HEK293 (cell line): ENCODE results near the gene CD2BP2.
A peak's percentile ranks its signal among the peaks of the same experiment; 100 is the strongest.

Experiments
- CTCF ChIA-PET: fragments of 350-600 bp; formaldehyde crosslinking; extraction: SDS; loops from one replicate; lab custom pipeline; 2021; ENCODE audit warnings: antibody characterized with exemption; lab: Yijun Ruan, JAX
- POLR2A ChIA-PET: fragments of 300-600 bp; formaldehyde crosslinking; extraction: SDS; loops from one replicate; lab custom pipeline; 2020; ENCODE audit warnings: antibody characterized with exemption, inconsistent platforms; lab: Yijun Ruan, JAX
- H3K27ac ChIP-seq: fragments of 200-500 bp; sonication (Bioruptor generic); 2 replicates; pipeline ENCODE4 v1.5.1; 2014; ENCODE audit warnings: low read depth, low read length, control low read depth, inconsistent platforms; ENCODE audit errors: extremely low read depth
- H3K36me3 ChIP-seq, 2 experiments: fragments of 200-500 bp in 1 of 2; sonication (Bioruptor generic) in 1 of 2; 1 replicate in 1 of 2; 2 replicates in 1 of 2; pipeline ENCODE4 v1.5.1; 2014 to 2017; ENCODE audit warnings: inconsistent platforms in 2 of 2, low read length in 2 of 2; ENCODE audit not compliant: control insufficient read depth in 2 of 2, insufficient read depth in 1 of 2
- H3K4me1 ChIP-seq: fragments of 200-500 bp; sonication (Bioruptor generic); 2 replicates; pipeline ENCODE4 v1.5.1; 2014; ENCODE audit warnings: mild to moderate bottlenecking, low read length, inconsistent platforms; ENCODE audit not compliant: control insufficient read depth, insufficient read depth
- H3K4me3 ChIP-seq: 2 replicates; pipeline ENCODE4 v1.5.1; 2011; ENCODE audit warnings: low read depth, mild to moderate bottlenecking, control low read depth, low read length, moderate library complexity
- H3K9me3 ChIP-seq: fragments of 200-500 bp; sonication (Bioruptor generic); 2 replicates; pipeline ENCODE4 v1.5.1; 2014; ENCODE audit warnings: low read depth, low read length, inconsistent platforms; ENCODE audit not compliant: control insufficient read depth, insufficient read depth
- GLI2 ChIP-seq: fragments of 450-650 bp; formaldehyde crosslinking; IDR thresholded peaks from 2 replicates; pipeline ENCODE4; 2017; ENCODE audit warnings: missing biosample characterization, missing genetic modification characterization, low read depth, borderline replicate concordance
- KLF10 ChIP-seq: fragments of 450-650 bp; IDR thresholded peaks from 2 replicates; pipeline ENCODE4 v1.5.1; 2018; ENCODE audit warnings: missing biosample characterization, mild to moderate bottlenecking, missing genetic modification characterization
- ZBTB20 ChIP-seq: fragments of 450-650 bp; formaldehyde crosslinking; IDR thresholded peaks from 2 replicates; pipeline ENCODE4 v1.5.1; 2016; ENCODE audit warnings: missing biosample characterization, missing genetic modification characterization
- ZBTB21 ChIP-seq: fragments of 450-650 bp; formaldehyde crosslinking; IDR thresholded peaks from 2 replicates; pipeline ENCODE4 v1.5.1; 2017; ENCODE audit warnings: missing biosample characterization, missing genetic modification characterization
- ZEB2 ChIP-seq: fragments of 450-650 bp; formaldehyde crosslinking; IDR thresholded peaks from 2 replicates; pipeline ENCODE4 v1.5.1; 2016; ENCODE audit warnings: missing biosample characterization, missing genetic modification characterization
- ZFHX2 ChIP-seq: fragments of 450-650 bp; formaldehyde crosslinking; conservative IDR thresholded peaks from 2 replicates; pipeline ENCODE4 v1.5.1; 2016; ENCODE audit warnings: missing biosample characterization, missing genetic modification characterization
- ZNF239 ChIP-seq: fragments of 450-650 bp; formaldehyde crosslinking; IDR thresholded peaks from 2 replicates; pipeline ENCODE4 v1.5.1; 2016; ENCODE audit warnings: missing biosample characterization, missing genetic modification characterization
- ZNF335 ChIP-seq: fragments of 450-650 bp; formaldehyde crosslinking; conservative IDR thresholded peaks from 2 replicates; pipeline ENCODE4 v1.5.1; 2016; ENCODE audit warnings: missing biosample characterization, missing genetic modification characterization
- ZNF473 ChIP-seq: fragments of 450-650 bp; formaldehyde crosslinking; IDR thresholded peaks from 2 replicates; pipeline ENCODE4 v1.5.1; 2017; ENCODE audit warnings: missing biosample characterization, missing genetic modification characterization
- ZNF548 ChIP-seq: fragments of 450-650 bp; formaldehyde crosslinking; IDR thresholded peaks from 2 replicates; pipeline ENCODE4 v1.5.1; 2016; ENCODE audit warnings: missing biosample characterization, missing genetic modification characterization
- ZNF585B ChIP-seq: fragments of 450-650 bp; formaldehyde crosslinking; IDR thresholded peaks from 2 replicates; pipeline ENCODE4 v1.5.1; 2016; ENCODE audit warnings: missing biosample characterization, missing genetic modification characterization
- ZNF660 ChIP-seq: fragments of 450-650 bp; IDR thresholded peaks from 2 replicates; pipeline ENCODE4 v1.5.1; 2018; ENCODE audit warnings: missing biosample characterization, mild to moderate bottlenecking, missing genetic modification characterization
- ZXDB ChIP-seq: fragments of 450-650 bp; formaldehyde crosslinking; IDR thresholded peaks from 2 replicates; pipeline ENCODE4 v1.5.1; 2016; ENCODE audit warnings: missing biosample characterization, missing genetic modification characterization
- TF ChIP-seq, protein P1 (sequence below): fragments of 450-650 bp; formaldehyde crosslinking; IDR thresholded peaks from 2 replicates; pipeline ENCODE4 v1.5.1; 2016; ENCODE audit warnings: missing biosample characterization, missing genetic modification characterization
- TF ChIP-seq, protein P2 (sequence below): fragments of 450-650 bp; formaldehyde crosslinking; IDR thresholded peaks from 2 replicates; pipeline ENCODE4 v1.5.1; 2016; ENCODE audit warnings: missing biosample characterization, missing genetic modification characterization
- TF ChIP-seq, protein P3 (sequence below): IDR thresholded peaks from 2 replicates; pipeline ENCODE4 v1.6.1; 2011; ENCODE audit warnings: mild to moderate bottlenecking, low read depth, low read length, borderline replicate concordance
- TF ChIP-seq, protein P4 (sequence below): fragments of 450-650 bp; formaldehyde crosslinking; IDR thresholded peaks from 2 replicates; pipeline ENCODE4 v1.5.1; 2016; ENCODE audit warnings: missing biosample characterization, missing genetic modification characterization
- TF ChIP-seq, protein P5 (sequence below): fragments of 450-650 bp; formaldehyde crosslinking; optimal IDR thresholded peaks from 2 replicates; pipeline ENCODE3; 2016; ENCODE audit warnings: missing biosample characterization, mild to moderate bottlenecking, missing genetic modification characterization
- TF ChIP-seq, protein P6 (sequence below): fragments of 450-650 bp; formaldehyde crosslinking; IDR thresholded peaks from 2 replicates; pipeline ENCODE4 v1.5.1; 2016; ENCODE audit warnings: missing biosample characterization, missing genetic modification characterization, low read depth
- TF ChIP-seq, protein P7 (sequence below): fragments of 450-650 bp; formaldehyde crosslinking; IDR thresholded peaks from 2 replicates; pipeline ENCODE4 v1.5.1; 2016; ENCODE audit warnings: missing biosample characterization, missing genetic modification characterization

The CD2BP2 gene

DNA sequence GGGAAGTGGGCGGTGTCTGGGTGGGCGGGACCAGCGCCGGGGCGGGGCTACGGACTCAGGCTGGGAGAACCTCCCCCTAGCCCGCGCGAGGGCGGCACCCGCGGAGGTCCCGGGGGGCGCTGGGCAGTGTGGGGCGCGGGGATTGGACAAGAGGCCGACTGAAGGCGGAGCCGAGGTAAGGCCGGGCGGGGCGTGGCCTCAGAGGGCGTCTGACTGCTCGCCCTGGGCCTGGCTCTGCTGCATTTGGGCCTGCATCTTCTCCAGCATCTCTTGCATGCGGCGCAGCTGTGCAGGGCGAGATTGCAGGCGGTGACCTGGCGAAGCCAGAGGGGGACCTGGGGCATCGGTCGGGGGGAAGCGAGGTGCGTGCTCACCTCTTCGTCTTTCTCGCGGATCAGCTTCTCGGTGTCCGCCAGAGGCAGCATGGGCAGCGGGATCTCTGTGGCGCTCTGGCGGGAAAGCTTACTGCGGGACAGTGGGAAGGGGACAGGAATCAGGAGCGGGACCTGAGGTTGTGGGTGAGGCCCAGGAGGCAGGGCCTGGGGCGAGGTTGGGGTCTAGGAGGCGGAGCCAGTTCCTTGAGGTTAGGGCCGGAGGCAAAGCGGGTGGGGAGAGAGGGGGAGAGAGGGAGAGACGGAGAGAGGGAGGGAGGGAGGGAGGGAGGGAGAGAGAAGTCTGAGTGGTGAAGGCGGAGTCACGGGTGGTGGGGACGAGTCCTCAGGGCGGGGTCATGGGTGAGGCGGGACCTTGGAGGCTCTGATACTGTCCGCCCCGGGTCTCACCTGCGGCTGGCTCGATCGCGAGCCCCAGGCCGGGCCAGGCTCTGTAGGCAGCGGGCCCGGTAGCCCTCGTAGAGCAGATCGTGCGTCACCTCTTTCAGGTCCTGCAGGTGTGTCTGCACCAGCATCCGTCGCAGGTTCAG is 23.4 kb upstream of the CD2BP2 start (continued):
- TF ChIP-seq, protein P1, sequence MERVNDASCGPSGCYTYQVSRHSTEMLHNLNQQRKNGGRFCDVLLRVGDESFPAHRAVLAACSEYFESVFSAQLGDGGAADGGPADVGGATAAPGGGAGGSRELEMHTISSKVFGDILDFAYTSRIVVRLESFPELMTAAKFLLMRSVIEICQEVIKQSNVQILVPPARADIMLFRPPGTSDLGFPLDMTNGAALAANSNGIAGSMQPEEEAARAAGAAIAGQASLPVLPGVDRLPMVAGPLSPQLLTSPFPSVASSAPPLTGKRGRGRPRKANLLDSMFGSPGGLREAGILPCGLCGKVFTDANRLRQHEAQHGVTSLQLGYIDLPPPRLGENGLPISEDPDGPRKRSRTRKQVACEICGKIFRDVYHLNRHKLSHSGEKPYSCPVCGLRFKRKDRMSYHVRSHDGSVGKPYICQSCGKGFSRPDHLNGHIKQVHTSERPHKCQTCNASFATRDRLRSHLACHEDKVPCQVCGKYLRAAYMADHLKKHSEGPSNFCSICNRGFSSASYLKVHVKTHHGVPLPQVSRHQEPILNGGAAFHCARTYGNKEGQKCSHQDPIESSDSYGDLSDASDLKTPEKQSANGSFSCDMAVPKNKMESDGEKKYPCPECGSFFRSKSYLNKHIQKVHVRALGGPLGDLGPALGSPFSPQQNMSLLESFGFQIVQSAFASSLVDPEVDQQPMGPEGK (tag by site-specific recombination), result peak; percentile 69
- TF ChIP-seq ZNF335 (tag by site-specific recombination) (peak; percentile 98), ZNF239 (tag by site-specific recombination) (peak; percentile 47; the same call in 1 of the 2 replicates), ZNF660 (tag by site-specific recombination) (peak; percentile 24; the same call in 1 of the 2 replicates), ZFHX2 (tag by site-specific recombination) (no peak), ZXDB (peak; percentile 70; the same call in 1 of the 2 replicates), ZNF548 (tag by site-specific recombination) (no peak)
- TF ChIP-seq, all 188 proteins: peak for 62

DNA sequence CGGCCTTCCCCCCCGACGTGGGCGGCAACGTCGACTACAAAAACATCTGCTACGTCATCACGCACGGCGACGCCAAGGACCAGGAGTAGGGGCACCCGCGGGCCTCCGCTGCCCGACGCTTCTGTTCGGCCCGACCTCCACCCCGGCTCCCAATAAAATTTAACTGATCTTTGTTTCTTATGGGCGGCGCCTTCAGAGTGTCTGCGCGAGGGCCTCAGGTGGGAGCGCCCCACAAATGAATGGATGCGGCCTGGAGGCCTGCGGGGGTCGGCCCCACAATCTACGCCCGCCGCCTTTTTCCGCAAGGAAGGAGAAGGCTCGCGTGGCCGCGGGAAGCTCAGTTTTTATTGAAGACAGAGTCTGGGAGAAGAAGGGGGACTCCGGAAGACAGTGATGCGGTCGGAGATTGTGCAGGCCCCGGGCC is 22.7 kb upstream of the CD2BP2 start:
- peaks cover 0 to 8% of the 10 kb centered on the region in 2 experiments; a peak in 1 of 3 replicates for H3K36me3 ChIP-seq
- no peaks in the 10 kb centered on the region for H3K9me3 ChIP-seq
- ChIA-PET POLR2A (interaction anchor here (0.6 to 3.2 kb wide), 18 partner anchors 8 to 404 kb away, joined by 3 to 19 read pairs (median 3); partner anchors contain the start of genes CD2BP2, DCTPP1, FBRS and TAOK2), CTCF (interaction anchor here (1.0 to 1.5 kb wide), 6 partner anchors 9 to 266 kb away, joined by 3 to 5 read pairs (median 4); partner anchors contain the start of gene ZNF48)
- peak overlapping the region; percentile 97 for H3K27ac ChIP-seq
- H3K4me3 ChIP-seq, result peak overlapping the region; percentile 68
- H3K4me1 ChIP-seq, result no peaks in the 10 kb centered on the region
- peak; percentile 65 for TF ChIP-seq ZBTB21 (tag by site-specific recombination)
- TF ChIP-seq, protein P2, sequence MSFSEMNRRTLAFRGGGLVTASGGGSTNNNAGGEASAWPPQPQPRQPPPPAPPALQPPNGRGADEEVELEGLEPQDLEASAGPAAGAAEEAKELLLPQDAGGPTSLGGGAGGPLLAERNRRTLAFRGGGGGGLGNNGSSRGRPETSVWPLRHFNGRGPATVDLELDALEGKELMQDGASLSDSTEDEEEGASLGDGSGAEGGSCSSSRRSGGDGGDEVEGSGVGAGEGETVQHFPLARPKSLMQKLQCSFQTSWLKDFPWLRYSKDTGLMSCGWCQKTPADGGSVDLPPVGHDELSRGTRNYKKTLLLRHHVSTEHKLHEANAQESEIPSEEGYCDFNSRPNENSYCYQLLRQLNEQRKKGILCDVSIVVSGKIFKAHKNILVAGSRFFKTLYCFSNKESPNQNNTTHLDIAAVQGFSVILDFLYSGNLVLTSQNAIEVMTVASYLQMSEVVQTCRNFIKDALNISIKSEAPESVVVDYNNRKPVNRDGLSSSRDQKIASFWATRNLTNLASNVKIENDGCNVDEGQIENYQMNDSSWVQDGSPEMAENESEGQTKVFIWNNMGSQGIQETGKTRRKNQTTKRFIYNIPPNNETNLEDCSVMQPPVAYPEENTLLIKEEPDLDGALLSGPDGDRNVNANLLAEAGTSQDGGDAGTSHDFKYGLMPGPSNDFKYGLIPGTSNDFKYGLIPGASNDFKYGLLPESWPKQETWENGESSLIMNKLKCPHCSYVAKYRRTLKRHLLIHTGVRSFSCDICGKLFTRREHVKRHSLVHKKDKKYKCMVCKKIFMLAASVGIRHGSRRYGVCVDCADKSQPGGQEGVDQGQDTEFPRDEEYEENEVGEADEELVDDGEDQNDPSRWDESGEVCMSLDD (tag by site-specific recombination), result no peak
- no peak for TF ChIP-seq ZNF585B (tag by site-specific recombination)
- TF ChIP-seq, protein P3, sequence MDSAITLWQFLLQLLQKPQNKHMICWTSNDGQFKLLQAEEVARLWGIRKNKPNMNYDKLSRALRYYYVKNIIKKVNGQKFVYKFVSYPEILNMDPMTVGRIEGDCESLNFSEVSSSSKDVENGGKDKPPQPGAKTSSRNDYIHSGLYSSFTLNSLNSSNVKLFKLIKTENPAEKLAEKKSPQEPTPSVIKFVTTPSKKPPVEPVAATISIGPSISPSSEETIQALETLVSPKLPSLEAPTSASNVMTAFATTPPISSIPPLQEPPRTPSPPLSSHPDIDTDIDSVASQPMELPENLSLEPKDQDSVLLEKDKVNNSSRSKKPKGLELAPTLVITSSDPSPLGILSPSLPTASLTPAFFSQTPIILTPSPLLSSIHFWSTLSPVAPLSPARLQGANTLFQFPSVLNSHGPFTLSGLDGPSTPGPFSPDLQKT, result no peak
- no peak; the same call in 1 of the 2 replicates for TF ChIP-seq ZBTB20 (tag by site-specific recombination)
- TF ChIP-seq GLI2 (tag by site-specific recombination), result no peak
- TF ChIP-seq ZEB2 (tag by site-specific recombination), result peak; percentile 45; the same call in 1 of the 2 replicates
- TF ChIP-seq, protein P4, sequence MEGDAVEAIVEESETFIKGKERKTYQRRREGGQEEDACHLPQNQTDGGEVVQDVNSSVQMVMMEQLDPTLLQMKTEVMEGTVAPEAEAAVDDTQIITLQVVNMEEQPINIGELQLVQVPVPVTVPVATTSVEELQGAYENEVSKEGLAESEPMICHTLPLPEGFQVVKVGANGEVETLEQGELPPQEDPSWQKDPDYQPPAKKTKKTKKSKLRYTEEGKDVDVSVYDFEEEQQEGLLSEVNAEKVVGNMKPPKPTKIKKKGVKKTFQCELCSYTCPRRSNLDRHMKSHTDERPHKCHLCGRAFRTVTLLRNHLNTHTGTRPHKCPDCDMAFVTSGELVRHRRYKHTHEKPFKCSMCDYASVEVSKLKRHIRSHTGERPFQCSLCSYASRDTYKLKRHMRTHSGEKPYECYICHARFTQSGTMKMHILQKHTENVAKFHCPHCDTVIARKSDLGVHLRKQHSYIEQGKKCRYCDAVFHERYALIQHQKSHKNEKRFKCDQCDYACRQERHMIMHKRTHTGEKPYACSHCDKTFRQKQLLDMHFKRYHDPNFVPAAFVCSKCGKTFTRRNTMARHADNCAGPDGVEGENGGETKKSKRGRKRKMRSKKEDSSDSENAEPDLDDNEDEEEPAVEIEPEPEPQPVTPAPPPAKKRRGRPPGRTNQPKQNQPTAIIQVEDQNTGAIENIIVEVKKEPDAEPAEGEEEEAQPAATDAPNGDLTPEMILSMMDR (tag by site-specific recombination), result no peak
- peak; percentile 96 for TF ChIP-seq KLF10 (tag by site-specific recombination)
- TF ChIP-seq ZNF473 (tag by site-specific recombination), result no peak
- TF ChIP-seq, protein P5, sequence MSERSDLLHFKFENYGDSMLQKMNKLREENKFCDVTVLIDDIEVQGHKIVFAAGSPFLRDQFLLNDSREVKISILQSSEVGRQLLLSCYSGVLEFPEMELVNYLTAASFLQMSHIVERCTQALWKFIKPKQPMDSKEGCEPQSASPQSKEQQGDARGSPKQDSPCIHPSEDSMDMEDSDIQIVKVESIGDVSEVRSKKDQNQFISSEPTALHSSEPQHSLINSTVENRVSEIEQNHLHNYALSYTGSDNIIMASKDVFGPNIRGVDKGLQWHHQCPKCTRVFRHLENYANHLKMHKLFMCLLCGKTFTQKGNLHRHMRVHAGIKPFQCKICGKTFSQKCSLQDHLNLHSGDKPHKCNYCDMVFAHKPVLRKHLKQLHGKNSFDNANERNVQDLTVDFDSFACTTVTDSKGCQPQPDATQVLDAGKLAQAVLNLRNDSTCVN (tag by site-specific recombination), result peak; percentile 59
- TF ChIP-seq, protein P6, sequence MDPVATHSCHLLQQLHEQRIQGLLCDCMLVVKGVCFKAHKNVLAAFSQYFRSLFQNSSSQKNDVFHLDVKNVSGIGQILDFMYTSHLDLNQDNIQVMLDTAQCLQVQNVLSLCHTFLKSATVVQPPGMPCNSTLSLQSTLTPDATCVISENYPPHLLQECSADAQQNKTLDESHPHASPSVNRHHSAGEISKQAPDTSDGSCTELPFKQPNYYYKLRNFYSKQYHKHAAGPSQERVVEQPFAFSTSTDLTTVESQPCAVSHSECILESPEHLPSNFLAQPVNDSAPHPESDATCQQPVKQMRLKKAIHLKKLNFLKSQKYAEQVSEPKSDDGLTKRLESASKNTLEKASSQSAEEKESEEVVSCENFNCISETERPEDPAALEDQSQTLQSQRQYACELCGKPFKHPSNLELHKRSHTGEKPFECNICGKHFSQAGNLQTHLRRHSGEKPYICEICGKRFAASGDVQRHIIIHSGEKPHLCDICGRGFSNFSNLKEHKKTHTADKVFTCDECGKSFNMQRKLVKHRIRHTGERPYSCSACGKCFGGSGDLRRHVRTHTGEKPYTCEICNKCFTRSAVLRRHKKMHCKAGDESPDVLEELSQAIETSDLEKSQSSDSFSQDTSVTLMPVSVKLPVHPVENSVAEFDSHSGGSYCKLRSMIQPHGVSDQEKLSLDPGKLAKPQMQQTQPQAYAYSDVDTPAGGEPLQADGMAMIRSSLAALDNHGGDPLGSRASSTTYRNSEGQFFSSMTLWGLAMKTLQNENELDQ, result no peak
- TF ChIP-seq, protein P7, sequence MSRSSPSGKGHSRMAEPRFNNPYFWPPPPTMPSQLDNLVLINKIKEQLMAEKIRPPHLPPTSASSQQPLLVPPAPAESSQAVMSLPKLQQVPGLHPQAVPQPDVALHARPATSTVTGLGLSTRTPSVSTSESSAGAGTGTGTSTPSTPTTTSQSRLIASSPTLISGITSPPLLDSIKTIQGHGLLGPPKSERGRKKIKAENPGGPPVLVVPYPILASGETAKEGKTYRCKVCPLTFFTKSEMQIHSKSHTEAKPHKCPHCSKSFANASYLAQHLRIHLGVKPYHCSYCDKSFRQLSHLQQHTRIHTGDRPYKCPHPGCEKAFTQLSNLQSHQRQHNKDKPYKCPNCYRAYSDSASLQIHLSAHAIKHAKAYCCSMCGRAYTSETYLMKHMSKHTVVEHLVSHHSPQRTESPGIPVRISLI (tag by site-specific recombination), result peak; percentile 89
